Liver (tissue), 9 donors: ENCODE data around the gene COX19. TPM values are rescaled to one million over a fixed set of nuclear protein-coding genes. Genes with fewer than 3 reads are reported as not detected.

ENCODE experiments used
- DNase-seq: peaks from one replicate; pipeline ENCODE4 v3.0.0-alpha.2; 2017; ENCODE audit warnings: low spot score
- H3K27ac ChIP-seq, 2 donors: one replicate each; pipeline ENCODE4 v1.7.0; 2013; ENCODE audit warnings: inconsistent platforms in 2 of 2, low read length in 2 of 2, control low read depth in 1 of 2, low read depth in 1 of 2, mild to moderate bottlenecking in 1 of 2
- H3K27me3 ChIP-seq, 4 donors: one replicate each; pipeline versions ENCODE4 v1.6.1 to v1.7.0; 2013; ENCODE audit warnings: low read length in 3 of 4, inconsistent platforms in 1 of 4, mild to moderate bottlenecking in 1 of 4, moderate library complexity in 1 of 4; ENCODE audit not compliant: control insufficient read depth in 4 of 4, insufficient read depth in 4 of 4
- H3K36me3 ChIP-seq, 4 donors: one replicate each; pipeline versions ENCODE4 v1.6.1 to v1.7.0; 2013; ENCODE audit warnings: low read length in 3 of 4, mild to moderate bottlenecking in 3 of 4, low read depth in 1 of 4, moderate library complexity in 1 of 4; ENCODE audit not compliant: control insufficient read depth in 4 of 4, insufficient read depth in 3 of 4
- H3K4me1 ChIP-seq, 4 donors: one replicate each; pipeline versions ENCODE4 v1.6.1 to v1.7.0; 2013; ENCODE audit warnings: low read length in 3 of 4, mild to moderate bottlenecking in 3 of 4, moderate library complexity in 1 of 4; ENCODE audit not compliant: control insufficient read depth in 4 of 4, insufficient read depth in 4 of 4
- H3K4me3 ChIP-seq, 3 donors: one replicate each; pipeline versions ENCODE4 v1.6.1 to v1.7.0; 2013; ENCODE audit warnings: low read length in 3 of 3, control low read depth in 1 of 3, low read depth in 1 of 3, mild to moderate bottlenecking in 1 of 3
- H3K9ac ChIP-seq, 2 donors: one replicate each; pipeline ENCODE4 v1.7.0; 2013; ENCODE audit warnings: low read length in 2 of 2, mild to moderate bottlenecking in 2 of 2, moderate library complexity in 2 of 2, control low read depth in 1 of 2, low read depth in 1 of 2
- H3K9me3 ChIP-seq, 4 donors: one replicate each; pipeline versions ENCODE4 v1.6.1 to v1.7.0; 2013; ENCODE audit warnings: low read length in 3 of 4; ENCODE audit not compliant: control insufficient read depth in 4 of 4
- EGR1 ChIP-seq, 2 donors: IDR thresholded peaks; 2 replicates each; pipeline ENCODE4 v1.6.1; 2016 to 2018; ENCODE audit warnings: antibody characterized with exemption in 2 of 2, low read depth in 2 of 2
- FOXA1 ChIP-seq: IDR thresholded peaks from 2 replicates; pipeline ENCODE4 v1.6.1; 2016; ENCODE audit warnings: antibody characterized with exemption
- FOXA2 ChIP-seq: IDR thresholded peaks from 2 replicates; pipeline ENCODE4 v1.6.1; 2016; ENCODE audit warnings: antibody characterized with exemption
- GABPA ChIP-seq, 2 donors: IDR thresholded peaks in 1 of 2; conservative IDR thresholded peaks in 1 of 2; 2 replicates each; pipeline ENCODE4 v1.6.1; 2016; ENCODE audit warnings: antibody characterized with exemption in 2 of 2, mild to moderate bottlenecking in 1 of 2, moderate library complexity in 1 of 2
- HNF4A ChIP-seq, 2 donors: conservative IDR thresholded peaks; 2 replicates each; pipeline ENCODE4 v1.6.1; 2016; ENCODE audit warnings: antibody characterized with exemption in 2 of 2, mild to moderate bottlenecking in 2 of 2
- HNF4G ChIP-seq: IDR thresholded peaks from 2 replicates; pipeline ENCODE4 v1.6.1; 2016; ENCODE audit warnings: antibody characterized with exemption
- JUND ChIP-seq, 2 donors: IDR thresholded peaks; 2 replicates each; pipeline ENCODE4 v1.6.1; 2016; ENCODE audit warnings: antibody characterized with exemption in 2 of 2
- NR2F2 ChIP-seq: IDR thresholded peaks from 2 replicates; pipeline ENCODE4 v1.6.1; 2016; ENCODE audit warnings: antibody characterized with exemption
- RAD21 ChIP-seq, 2 donors: IDR thresholded peaks; 2 replicates each; pipeline ENCODE4 v1.6.1; 2016; ENCODE audit warnings: antibody characterized with exemption in 2 of 2, mild to moderate bottlenecking in 2 of 2
- RXRA ChIP-seq, 2 donors: IDR thresholded peaks; 2 replicates each; pipeline ENCODE4 v1.6.1; 2017 to 2018; ENCODE audit warnings: antibody characterized with exemption in 2 of 2, mild to moderate bottlenecking in 1 of 2
- SP1 ChIP-seq: IDR thresholded peaks from 2 replicates; pipeline ENCODE4 v1.6.1; 2018; ENCODE audit warnings: antibody characterized with exemption, mild to moderate bottlenecking
- TAF1 ChIP-seq: conservative IDR thresholded peaks from 2 replicates; pipeline ENCODE4 v1.6.1; 2016; ENCODE audit warnings: antibody characterized with exemption, mild to moderate bottlenecking
- YY1 ChIP-seq: IDR thresholded peaks from 2 replicates; pipeline ENCODE4 v1.6.1; 2016; ENCODE audit warnings: antibody characterized with exemption, mild to moderate bottlenecking
- WGBS: extraction: QIAGEN DNeasy Blood & Tissue Kit; methylation state at CpG from one replicate; pipeline ENCODE4 v1.1.7; 2013; 5-methylcytosine and 5-hydroxymethylcytosine counted together
- polyA plus RNA-seq, 2 donors: library from polyadenylated mRNA; stranded (reverse) in 1 of 2; unstranded in 1 of 2; fragments of 200-250 nt in 1 of 2; fragments of >200 nt in 1 of 2; fragmentation: Nextera tagmentation in 1 of 2; extraction: Ambion mirVana in 1 of 2; gene quantifications; one replicate each; pipeline versions ENCODE4 v1.2.1 to v1.2.3, GENCODE V29; 2013 to 2015
- total RNA-seq, 2 donors: library from RNA; depleted of rRNA; stranded (reverse); fragments of >200 nt; gene quantifications; one replicate each; pipeline ENCODE4 v1.2.3, GENCODE V29; 2014
- TF ChIP-seq, protein P1 (sequence below): IDR thresholded peaks from 2 replicates; pipeline ENCODE4 v1.6.1; 2016; ENCODE audit warnings: antibody characterized with exemption
- TF ChIP-seq, protein P2 (sequence below): IDR thresholded peaks from 2 replicates; pipeline ENCODE4 v1.6.1; 2016; ENCODE audit warnings: antibody characterized with exemption
- TF ChIP-seq, protein P3 (sequence below): IDR thresholded peaks from 2 replicates; pipeline ENCODE4 v1.6.1; 2016; ENCODE audit warnings: antibody characterized with exemption, mild to moderate bottlenecking
- TF ChIP-seq, protein P4 (sequence below): IDR thresholded peaks from 2 replicates; pipeline ENCODE4 v1.6.1; 2016; ENCODE audit warnings: antibody characterized with exemption
- TF ChIP-seq, protein P5 (sequence below): fragments of 150-350 bp; IDR thresholded peaks from 2 replicates; pipeline ENCODE4 v1.5.1; 2017; ENCODE audit warnings: improper control_type of control experiment, low read depth, low read length; ENCODE audit not compliant: missing input control
- donor health status: healthy.
- donor health status: healthy.
- donor health status: healthy.
- donor health status: healthy.
- donor health status: healthy.

The COX19 gene
- total and polyA plus RNA-seq, 4 donors, result 2.2 to 9.8 (median 4.8) TPM

DNA sequence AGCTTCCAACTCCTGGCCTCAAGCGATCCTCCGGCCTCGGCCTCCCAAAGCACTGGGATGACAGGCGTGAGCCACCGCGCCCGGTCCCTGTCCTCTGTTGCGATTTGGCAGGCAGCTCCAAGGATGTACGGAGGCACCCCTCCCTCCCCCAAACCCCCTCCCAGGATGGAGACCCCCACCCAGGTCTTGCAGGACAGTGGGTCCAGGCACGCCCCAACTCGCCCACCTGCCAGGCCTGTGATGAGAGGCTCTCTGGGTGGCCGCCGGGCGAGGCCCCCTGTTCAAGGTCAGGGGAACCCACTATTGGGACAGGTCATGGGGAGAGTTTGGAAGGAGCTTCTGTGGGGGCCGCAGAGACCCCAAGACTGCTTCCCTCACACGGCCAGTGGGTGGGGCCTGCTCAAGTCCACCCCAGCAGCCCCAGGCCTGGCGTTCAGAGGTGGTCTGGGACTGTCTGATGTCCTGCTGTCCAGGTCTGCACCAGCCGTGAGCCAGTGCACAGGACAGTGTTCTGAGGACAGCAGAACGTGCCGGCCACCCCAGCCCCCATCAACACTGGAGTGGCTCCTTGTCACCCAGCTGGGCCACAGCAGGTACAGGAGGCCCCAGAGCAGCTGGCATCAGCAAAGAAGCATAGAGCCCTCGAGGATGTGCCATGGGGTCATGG, 23.3 kb downstream of the COX19 start:
- peaks cover 0 to 4% (median 1%) of the 10 kb centered on the region in 4 donors for H3K27me3 ChIP-seq
- H3K9ac ChIP-seq, result no peak overlapping the region
- no peak overlapping the region for H3K4me3 ChIP-seq
- no peak overlapping the region for H3K27ac ChIP-seq
- TF ChIP-seq, protein P1, sequence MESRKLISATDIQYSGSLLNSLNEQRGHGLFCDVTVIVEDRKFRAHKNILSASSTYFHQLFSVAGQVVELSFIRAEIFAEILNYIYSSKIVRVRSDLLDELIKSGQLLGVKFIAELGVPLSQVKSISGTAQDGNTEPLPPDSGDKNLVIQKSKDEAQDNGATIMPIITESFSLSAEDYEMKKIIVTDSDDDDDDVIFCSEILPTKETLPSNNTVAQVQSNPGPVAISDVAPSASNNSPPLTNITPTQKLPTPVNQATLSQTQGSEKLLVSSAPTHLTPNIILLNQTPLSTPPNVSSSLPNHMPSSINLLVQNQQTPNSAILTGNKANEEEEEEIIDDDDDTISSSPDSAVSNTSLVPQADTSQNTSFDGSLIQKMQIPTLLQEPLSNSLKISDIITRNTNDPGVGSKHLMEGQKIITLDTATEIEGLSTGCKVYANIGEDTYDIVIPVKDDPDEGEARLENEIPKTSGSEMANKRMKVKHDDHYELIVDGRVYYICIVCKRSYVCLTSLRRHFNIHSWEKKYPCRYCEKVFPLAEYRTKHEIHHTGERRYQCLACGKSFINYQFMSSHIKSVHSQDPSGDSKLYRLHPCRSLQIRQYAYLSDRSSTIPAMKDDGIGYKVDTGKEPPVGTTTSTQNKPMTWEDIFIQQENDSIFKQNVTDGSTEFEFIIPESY, result no peak
- no peak for TF ChIP-seq HNF4A (conservative IDR thresholded peaks at IDR 0.05)
- TF ChIP-seq FOXA1, result no peak
- TF ChIP-seq, protein P2, sequence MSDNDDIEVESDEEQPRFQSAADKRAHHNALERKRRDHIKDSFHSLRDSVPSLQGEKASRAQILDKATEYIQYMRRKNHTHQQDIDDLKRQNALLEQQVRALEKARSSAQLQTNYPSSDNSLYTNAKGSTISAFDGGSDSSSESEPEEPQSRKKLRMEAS, result no peak
- TF ChIP-seq, protein P3, sequence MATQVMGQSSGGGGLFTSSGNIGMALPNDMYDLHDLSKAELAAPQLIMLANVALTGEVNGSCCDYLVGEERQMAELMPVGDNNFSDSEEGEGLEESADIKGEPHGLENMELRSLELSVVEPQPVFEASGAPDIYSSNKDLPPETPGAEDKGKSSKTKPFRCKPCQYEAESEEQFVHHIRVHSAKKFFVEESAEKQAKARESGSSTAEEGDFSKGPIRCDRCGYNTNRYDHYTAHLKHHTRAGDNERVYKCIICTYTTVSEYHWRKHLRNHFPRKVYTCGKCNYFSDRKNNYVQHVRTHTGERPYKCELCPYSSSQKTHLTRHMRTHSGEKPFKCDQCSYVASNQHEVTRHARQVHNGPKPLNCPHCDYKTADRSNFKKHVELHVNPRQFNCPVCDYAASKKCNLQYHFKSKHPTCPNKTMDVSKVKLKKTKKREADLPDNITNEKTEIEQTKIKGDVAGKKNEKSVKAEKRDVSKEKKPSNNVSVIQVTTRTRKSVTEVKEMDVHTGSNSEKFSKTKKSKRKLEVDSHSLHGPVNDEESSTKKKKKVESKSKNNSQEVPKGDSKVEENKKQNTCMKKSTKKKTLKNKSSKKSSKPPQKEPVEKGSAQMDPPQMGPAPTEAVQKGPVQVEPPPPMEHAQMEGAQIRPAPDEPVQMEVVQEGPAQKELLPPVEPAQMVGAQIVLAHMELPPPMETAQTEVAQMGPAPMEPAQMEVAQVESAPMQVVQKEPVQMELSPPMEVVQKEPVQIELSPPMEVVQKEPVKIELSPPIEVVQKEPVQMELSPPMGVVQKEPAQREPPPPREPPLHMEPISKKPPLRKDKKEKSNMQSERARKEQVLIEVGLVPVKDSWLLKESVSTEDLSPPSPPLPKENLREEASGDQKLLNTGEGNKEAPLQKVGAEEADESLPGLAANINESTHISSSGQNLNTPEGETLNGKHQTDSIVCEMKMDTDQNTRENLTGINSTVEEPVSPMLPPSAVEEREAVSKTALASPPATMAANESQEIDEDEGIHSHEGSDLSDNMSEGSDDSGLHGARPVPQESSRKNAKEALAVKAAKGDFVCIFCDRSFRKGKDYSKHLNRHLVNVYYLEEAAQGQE, result no peak
- TF ChIP-seq, protein P4, sequence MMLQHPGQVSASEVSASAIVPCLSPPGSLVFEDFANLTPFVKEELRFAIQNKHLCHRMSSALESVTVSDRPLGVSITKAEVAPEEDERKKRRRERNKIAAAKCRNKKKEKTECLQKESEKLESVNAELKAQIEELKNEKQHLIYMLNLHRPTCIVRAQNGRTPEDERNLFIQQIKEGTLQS, result no peak
- no peak for TF ChIP-seq GABPA (IDR thresholded peaks at IDR 0.05 in 1 of 2, conservative IDR thresholded peaks at IDR 0.05 in 1 of 2)
- no peak for TF ChIP-seq EGR1 (IDR thresholded peaks at IDR 0.05; ENCODE audit: low read depth in 2 of 2)
- no peak for TF ChIP-seq YY1
- no peak for TF ChIP-seq HNF4G
- no peak for TF ChIP-seq NR2F2
- no peak for TF ChIP-seq RXRA (IDR thresholded peaks at IDR 0.05)
- no peak for TF ChIP-seq RAD21 (IDR thresholded peaks at IDR 0.05)
- TF ChIP-seq FOXA2, result no peak
- TF ChIP-seq SP1, result no peak
- TF ChIP-seq, protein P5, sequence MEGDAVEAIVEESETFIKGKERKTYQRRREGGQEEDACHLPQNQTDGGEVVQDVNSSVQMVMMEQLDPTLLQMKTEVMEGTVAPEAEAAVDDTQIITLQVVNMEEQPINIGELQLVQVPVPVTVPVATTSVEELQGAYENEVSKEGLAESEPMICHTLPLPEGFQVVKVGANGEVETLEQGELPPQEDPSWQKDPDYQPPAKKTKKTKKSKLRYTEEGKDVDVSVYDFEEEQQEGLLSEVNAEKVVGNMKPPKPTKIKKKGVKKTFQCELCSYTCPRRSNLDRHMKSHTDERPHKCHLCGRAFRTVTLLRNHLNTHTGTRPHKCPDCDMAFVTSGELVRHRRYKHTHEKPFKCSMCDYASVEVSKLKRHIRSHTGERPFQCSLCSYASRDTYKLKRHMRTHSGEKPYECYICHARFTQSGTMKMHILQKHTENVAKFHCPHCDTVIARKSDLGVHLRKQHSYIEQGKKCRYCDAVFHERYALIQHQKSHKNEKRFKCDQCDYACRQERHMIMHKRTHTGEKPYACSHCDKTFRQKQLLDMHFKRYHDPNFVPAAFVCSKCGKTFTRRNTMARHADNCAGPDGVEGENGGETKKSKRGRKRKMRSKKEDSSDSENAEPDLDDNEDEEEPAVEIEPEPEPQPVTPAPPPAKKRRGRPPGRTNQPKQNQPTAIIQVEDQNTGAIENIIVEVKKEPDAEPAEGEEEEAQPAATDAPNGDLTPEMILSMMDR, result no peak
- no peak for TF ChIP-seq TAF1
- TF ChIP-seq JUND (IDR thresholded peaks at IDR 0.05), result no peak
- no peaks in the 10 kb centered on the region for H3K9me3 ChIP-seq
- WGBS, result 90% methylated on average over 21 of the region's 21 CpGs
- no peak for DNase-seq
- H3K36me3 ChIP-seq, result no peaks in the 10 kb centered on the region
- peaks cover 0 to 8% (median 3%) of the 10 kb centered on the region in 4 donors for H3K4me1 ChIP-seq
